Measurements from ENCODE around the gene ZDHHC8.

ZDHHC8 gene

GRCh38 chr22:20086763-20087162 lies 44.8 kb upstream of the ZDHHC8 start:
- no peak overlapping the region for H3K4me3 ChIP-seq (ENCODE audit: low read depth, low read length)
- no peak for TF ChIP-seq CTCF (IDR thresholded peaks at IDR 0.05; ENCODE audit: borderline replicate concordance, insufficient read depth, low read depth, low read length)

GRCh38 chr22:20087319-20088262 lies 44.0 kb upstream of the ZDHHC8 start:
- no peak for TF ChIP-seq CTCF (IDR thresholded peaks at IDR 0.05; ENCODE audit: borderline replicate concordance, insufficient read depth, low read depth, low read length)
- H3K4me3 ChIP-seq (ENCODE audit: low read depth, low read length) = no peak overlapping the region

- no peak for TF ChIP-seq CTCF (IDR thresholded peaks at IDR 0.05; ENCODE audit: borderline replicate concordance, insufficient read depth, low read depth, low read length)
- no peak overlapping the region for H3K4me3 ChIP-seq (ENCODE audit: low read depth, low read length)
Observed at GRCh38 chr22:20088263-20088648, 43.3 kb upstream of the ZDHHC8 start.

- H3K4me3 ChIP-seq (ENCODE audit: low read depth, low read length) = no peak overlapping the region
- TF ChIP-seq CTCF (IDR thresholded peaks at IDR 0.05; ENCODE audit: borderline replicate concordance, insufficient read depth, low read depth, low read length) = no peak
Observed at GRCh38 chr22:20089226-20089976, 42.2 kb upstream of the ZDHHC8 start.

GRCh38 chr22:20089977-20090729 lies 41.5 kb upstream of the ZDHHC8 start:
- TF ChIP-seq CTCF (IDR thresholded peaks at IDR 0.05; ENCODE audit: borderline replicate concordance, insufficient read depth, low read depth, low read length) = no peak

GRCh38 chr22:20090730-20091240 lies 40.8 kb upstream of the ZDHHC8 start:
- no peak overlapping the region for H3K4me3 ChIP-seq (ENCODE audit: low read depth, low read length)
- no peak for TF ChIP-seq CTCF (IDR thresholded peaks at IDR 0.05; ENCODE audit: borderline replicate concordance, insufficient read depth, low read depth, low read length)

More at GRCh38 chr22:20089977-20090729, 41.5 kb upstream of the ZDHHC8 start:
- no peak overlapping the region for H3K4me3 ChIP-seq (ENCODE audit: low read depth, low read length)

Data from GM12875 (cell line).